ENCODE data around the gene ZNF280C. TPM values are rescaled to one million over a fixed set of nuclear protein-coding genes. Genes with fewer than 3 reads are reported as not detected.

Gene ZNF280C
- total RNA-seq, 1 experiment from 2014 or later = 52.7 TPM

GRCh38 chrX:130228871-130229270, 39.8 kb downstream of the ZNF280C start:
- peaks cover 22% of the 10 kb centered on the region for H3K36me3 ChIP-seq (replicated peaks; ENCODE audit: control insufficient read depth, insufficient read depth, low read length)
- DNase-seq = no peak
- H3K27me3 ChIP-seq (ENCODE audit: control insufficient read depth, insufficient read depth, low read length) = no peaks in the 10 kb centered on the region
- H3K4me3 ChIP-seq (ENCODE audit: insufficient read depth, low read depth, low read length) = no peak overlapping the region

- Histone ChIP-seq H3K36me3 (replicated peaks; ENCODE audit: control insufficient read depth, insufficient read depth, low read length) (peaks cover 17% of the 10 kb centered on the region), H3K4me3 (ENCODE audit: insufficient read depth, low read depth, low read length) (no peak overlapping the region), H3K27me3 (ENCODE audit: control insufficient read depth, insufficient read depth, low read length) (no peaks in the 10 kb centered on the region)
- no peak for DNase-seq
Measured at GRCh38 chrX:130224810-130225209, 43.9 kb downstream of the ZNF280C start.

- Histone ChIP-seq H3K4me3 (ENCODE audit: insufficient read depth, low read depth, low read length) (no peak overlapping the region), H3K27me3 (ENCODE audit: control insufficient read depth, insufficient read depth, low read length) (no peaks in the 10 kb centered on the region), H3K36me3 (replicated peaks; ENCODE audit: control insufficient read depth, insufficient read depth, low read length) (peaks cover 25% of the 10 kb centered on the region)
- DNase-seq = no peak
Measured at GRCh38 chrX:130216320-130216719, 52.4 kb downstream of the ZNF280C start.

GRCh38 chrX:130213376-130213775, 55.3 kb downstream of the ZNF280C start:
- H3K36me3 ChIP-seq (replicated peaks; ENCODE audit: control insufficient read depth, insufficient read depth, low read length) = peaks cover 25% of the 10 kb centered on the region
- H3K4me3 ChIP-seq (ENCODE audit: insufficient read depth, low read depth, low read length) = no peak overlapping the region
- no peak for DNase-seq
- H3K27me3 ChIP-seq (ENCODE audit: control insufficient read depth, insufficient read depth, low read length) = no peaks in the 10 kb centered on the region

- DNase-seq = no peak
- H3K36me3 ChIP-seq (replicated peaks; ENCODE audit: control insufficient read depth, insufficient read depth, low read length) = peaks cover 24% of the 10 kb centered on the region
- no peak overlapping the region for H3K4me3 ChIP-seq (ENCODE audit: insufficient read depth, low read depth, low read length)
- no peaks in the 10 kb centered on the region for H3K27me3 ChIP-seq (ENCODE audit: control insufficient read depth, insufficient read depth, low read length)
Measured at GRCh38 chrX:130212371-130212770, 56.3 kb downstream of the ZNF280C start.

GRCh38 chrX:130211415-130212186, 57.1 kb downstream of the ZNF280C start:
- no peaks in the 10 kb centered on the region for H3K27me3 ChIP-seq (ENCODE audit: control insufficient read depth, insufficient read depth, low read length)
- no peak for DNase-seq
- peaks cover 24% of the 10 kb centered on the region for H3K36me3 ChIP-seq (replicated peaks; ENCODE audit: control insufficient read depth, insufficient read depth, low read length)
- no peak overlapping the region for H3K4me3 ChIP-seq (ENCODE audit: insufficient read depth, low read depth, low read length)

- no peak overlapping the region for H3K4me3 ChIP-seq (ENCODE audit: insufficient read depth, low read depth, low read length)
- peaks cover 6% of the 10 kb centered on the region for H3K36me3 ChIP-seq (replicated peaks; ENCODE audit: control insufficient read depth, insufficient read depth, low read length)
- DNase-seq = no peak
- H3K27me3 ChIP-seq (ENCODE audit: control insufficient read depth, insufficient read depth, low read length) = no peaks in the 10 kb centered on the region
Measured at GRCh38 chrX:130204647-130205046, 64.1 kb downstream of the ZNF280C start.

GRCh38 chrX:130197464-130197863, 71.2 kb downstream of the ZNF280C start:
- Histone ChIP-seq H3K4me3 (ENCODE audit: insufficient read depth, low read depth, low read length) (no peak overlapping the region), H3K36me3 (replicated peaks; ENCODE audit: control insufficient read depth, insufficient read depth, low read length) (no peaks in the 10 kb centered on the region; the same call in 1 of the 2 replicates), H3K27me3 (ENCODE audit: control insufficient read depth, insufficient read depth, low read length) (no peaks in the 10 kb centered on the region; the same call in 1 of the 2 replicates)
- DNase-seq = no peak

- no peak for DNase-seq
- no peaks in the 10 kb centered on the region for H3K36me3 ChIP-seq (replicated peaks; ENCODE audit: control insufficient read depth, insufficient read depth, low read length)
- H3K27me3 ChIP-seq (ENCODE audit: control insufficient read depth, insufficient read depth, low read length) = no peaks in the 10 kb centered on the region; the same call in 1 of the 2 replicates
- no peak overlapping the region for H3K4me3 ChIP-seq (ENCODE audit: insufficient read depth, low read depth, low read length)
Measured at GRCh38 chrX:130196466-130196865, 72.2 kb downstream of the ZNF280C start.

GRCh38 chrX:130190801-130191200, 77.9 kb downstream of the ZNF280C start:
- H3K4me3 ChIP-seq (ENCODE audit: insufficient read depth, low read depth, low read length) = no peak overlapping the region
- no peaks in the 10 kb centered on the region; the same call in 1 of the 2 replicates for H3K27me3 ChIP-seq (ENCODE audit: control insufficient read depth, insufficient read depth, low read length)
- DNase-seq = no peak
- H3K36me3 ChIP-seq (replicated peaks; ENCODE audit: control insufficient read depth, insufficient read depth, low read length) = no peaks in the 10 kb centered on the region

- no peak for DNase-seq
- Histone ChIP-seq H3K27me3 (ENCODE audit: control insufficient read depth, insufficient read depth, low read length) (no peaks in the 10 kb centered on the region), H3K36me3 (replicated peaks; ENCODE audit: control insufficient read depth, insufficient read depth, low read length) (no peaks in the 10 kb centered on the region), H3K4me3 (ENCODE audit: insufficient read depth, low read depth, low read length) (no peak overlapping the region)
Measured at GRCh38 chrX:130186651-130187050, 82.0 kb downstream of the ZNF280C start.

- no peak for DNase-seq
- no peaks in the 10 kb centered on the region for H3K36me3 ChIP-seq (replicated peaks; ENCODE audit: control insufficient read depth, insufficient read depth, low read length)
- no peaks in the 10 kb centered on the region for H3K27me3 ChIP-seq (ENCODE audit: control insufficient read depth, insufficient read depth, low read length)
- no peak overlapping the region for H3K4me3 ChIP-seq (ENCODE audit: insufficient read depth, low read depth, low read length)
Measured at GRCh38 chrX:130184857-130185256, 83.8 kb downstream of the ZNF280C start.

- no peak for DNase-seq
- Histone ChIP-seq H3K4me3 (ENCODE audit: insufficient read depth, low read depth, low read length) (no peak overlapping the region), H3K36me3 (replicated peaks; ENCODE audit: control insufficient read depth, insufficient read depth, low read length) (no peaks in the 10 kb centered on the region)
Measured at GRCh38 chrX:130184168-130184567, 84.5 kb downstream of the ZNF280C start.

GRCh38 chrX:130179579-130180215, 89.0 kb downstream of the ZNF280C start:
- Histone ChIP-seq H3K4me3 (ENCODE audit: insufficient read depth, low read depth, low read length) (no peak overlapping the region), H3K36me3 (replicated peaks; ENCODE audit: control insufficient read depth, insufficient read depth, low read length) (no peaks in the 10 kb centered on the region), H3K27me3 (ENCODE audit: control insufficient read depth, insufficient read depth, low read length) (no peaks in the 10 kb centered on the region; the same call in 1 of the 2 replicates)
- no peak for DNase-seq

More at GRCh38 chrX:130184168-130184567, 84.5 kb downstream of the ZNF280C start:
- H3K27me3 ChIP-seq (ENCODE audit: control insufficient read depth, insufficient read depth, low read length) = no peaks in the 10 kb centered on the region

GRCh38 chrX:130179170-130179569, 89.5 kb downstream of the ZNF280C start:
- no peak for DNase-seq
- no peak overlapping the region for H3K4me3 ChIP-seq (ENCODE audit: insufficient read depth, low read depth, low read length)
- no peaks in the 10 kb centered on the region; the same call in 1 of the 2 replicates for H3K27me3 ChIP-seq (ENCODE audit: control insufficient read depth, insufficient read depth, low read length)
- H3K36me3 ChIP-seq (replicated peaks; ENCODE audit: control insufficient read depth, insufficient read depth, low read length) = no peaks in the 10 kb centered on the region
